Measurements from ENCODE around the gene STAT6.

DNA sequence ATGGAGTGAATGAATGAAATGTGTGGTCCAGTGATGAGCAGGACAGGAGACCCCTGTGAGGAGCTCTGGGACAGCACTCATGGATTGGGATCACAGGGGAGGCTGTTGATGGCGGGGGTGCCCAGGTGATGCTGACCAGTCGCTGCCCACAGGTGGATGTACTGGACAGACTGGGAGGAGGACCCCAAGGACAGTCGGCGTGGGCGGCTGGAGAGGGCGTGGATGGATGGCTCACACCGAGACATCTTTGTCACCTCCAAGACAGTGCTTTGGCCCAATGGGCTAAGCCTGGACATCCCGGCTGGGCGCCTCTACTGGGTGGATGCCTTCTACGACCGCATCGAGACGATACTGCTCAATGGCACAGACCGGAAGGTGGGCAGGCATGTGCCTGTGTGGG is 49.6 kb upstream of the STAT6 start:
- TF ChIP-seq, protein P1, sequence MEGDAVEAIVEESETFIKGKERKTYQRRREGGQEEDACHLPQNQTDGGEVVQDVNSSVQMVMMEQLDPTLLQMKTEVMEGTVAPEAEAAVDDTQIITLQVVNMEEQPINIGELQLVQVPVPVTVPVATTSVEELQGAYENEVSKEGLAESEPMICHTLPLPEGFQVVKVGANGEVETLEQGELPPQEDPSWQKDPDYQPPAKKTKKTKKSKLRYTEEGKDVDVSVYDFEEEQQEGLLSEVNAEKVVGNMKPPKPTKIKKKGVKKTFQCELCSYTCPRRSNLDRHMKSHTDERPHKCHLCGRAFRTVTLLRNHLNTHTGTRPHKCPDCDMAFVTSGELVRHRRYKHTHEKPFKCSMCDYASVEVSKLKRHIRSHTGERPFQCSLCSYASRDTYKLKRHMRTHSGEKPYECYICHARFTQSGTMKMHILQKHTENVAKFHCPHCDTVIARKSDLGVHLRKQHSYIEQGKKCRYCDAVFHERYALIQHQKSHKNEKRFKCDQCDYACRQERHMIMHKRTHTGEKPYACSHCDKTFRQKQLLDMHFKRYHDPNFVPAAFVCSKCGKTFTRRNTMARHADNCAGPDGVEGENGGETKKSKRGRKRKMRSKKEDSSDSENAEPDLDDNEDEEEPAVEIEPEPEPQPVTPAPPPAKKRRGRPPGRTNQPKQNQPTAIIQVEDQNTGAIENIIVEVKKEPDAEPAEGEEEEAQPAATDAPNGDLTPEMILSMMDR (IDR thresholded peaks at IDR 0.05) = no peak
- TF ChIP-seq POLR2A (IDR thresholded peaks at IDR 0.05) = no peak
